Chondrocyte (in vitro differentiated cells): ENCODE data around the gene RAP1B. TPM values are rescaled to one million over a fixed set of nuclear protein-coding genes. Genes with fewer than 3 reads are reported as not detected.

ENCODE experiments used
- DNase-seq: peaks from one replicate; pipeline ENCODE4 v3.0.0; 2021; ENCODE audit warnings: mixed read lengths, low spot score
- H3K27ac Mint-ChIP-seq: one replicate; pipeline ENCODE4 v1.8.0; 2021; ENCODE audit warnings: mild to moderate bottlenecking, moderate library complexity, mixed read lengths; ENCODE audit not compliant: unreplicated experiment
- H3K27me3 Mint-ChIP-seq: 2 replicates; pipeline ENCODE4 v1.8.0; 2021; ENCODE audit warnings: low read depth, mixed read lengths
- H3K36me3 Mint-ChIP-seq: 2 replicates; pipeline ENCODE4 v1.8.0; 2021; ENCODE audit warnings: low read depth, mixed read lengths
- H3K4me1 Mint-ChIP-seq: 2 replicates; pipeline ENCODE4 v1.8.0; 2021; ENCODE audit warnings: low read depth, mild to moderate bottlenecking, mixed read lengths
- H3K4me3 Mint-ChIP-seq: one replicate; pipeline ENCODE4 v1.8.0; 2021; ENCODE audit warnings: mild to moderate bottlenecking, moderate library complexity, mixed read lengths; ENCODE audit not compliant: unreplicated experiment
- H3K9me3 Mint-ChIP-seq: 2 replicates; pipeline ENCODE4 v1.8.0; 2021; ENCODE audit warnings: low read depth, mixed read lengths
- total RNA-seq: library from RNA; stranded (reverse); gene quantifications from 3 replicates; pipeline ENCODE4 v1.2.1, GENCODE V29; 2021
- TF ChIP-seq, protein P1 (sequence below): fragments of 200-600 bp; sonication (generic); IDR thresholded peaks from 2 replicates; pipeline ENCODE4 v1.5.0; 2021; ENCODE audit warnings: antibody characterized with exemption, mild to moderate bottlenecking, moderate library complexity

Gene RAP1B
- total RNA-seq, 1 donor from 2014 or later, result 239 TPM

DNA sequence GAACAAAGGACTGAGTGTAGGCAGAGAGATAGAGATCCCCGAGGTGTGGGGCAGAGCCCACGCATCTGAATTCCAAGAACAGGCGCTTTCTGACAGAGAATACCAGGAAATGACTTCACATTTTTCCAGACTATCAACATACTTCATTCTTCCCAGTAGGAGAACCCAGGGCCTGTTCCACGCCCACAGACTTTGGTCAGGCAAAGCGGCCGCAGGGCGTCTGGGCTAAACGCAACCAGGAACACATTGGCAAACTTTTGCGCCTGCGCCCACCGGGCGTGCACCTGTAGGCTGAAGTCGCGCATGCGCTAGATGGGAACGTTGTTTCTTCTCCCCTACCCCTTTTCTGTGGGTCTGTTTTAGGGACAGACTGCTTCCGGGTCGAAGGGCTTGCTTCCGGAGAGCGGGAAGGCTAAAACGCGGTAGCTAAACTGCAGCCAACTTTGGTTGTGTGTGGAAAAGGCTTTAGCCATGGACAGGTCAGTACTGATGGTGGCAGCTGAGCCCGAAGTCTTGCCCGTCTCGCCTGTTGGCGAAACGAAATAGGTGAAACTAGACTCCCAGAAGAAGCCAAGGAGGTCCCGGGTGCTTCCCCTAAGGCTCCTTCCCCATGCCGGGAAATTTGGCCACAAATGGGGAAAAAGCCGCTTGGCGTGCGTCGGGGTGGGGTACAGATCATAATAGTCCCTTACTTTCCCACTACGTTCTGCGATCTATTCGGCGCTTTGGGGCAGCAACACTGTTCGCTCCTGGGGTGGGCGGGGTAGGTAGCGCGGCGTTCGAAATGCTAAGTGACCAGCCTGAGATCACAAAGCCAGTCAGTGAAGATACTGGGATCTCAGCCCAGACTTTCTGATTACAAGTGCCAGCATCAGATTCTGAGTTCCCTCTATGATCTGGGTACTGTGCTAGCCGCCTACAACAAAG lies 76.2 kb downstream of the RAP1B start, which contains the start of gene NUP107:
Gene NUP107 (plus strand): TSS at position 384 of the 927 bp plus-strand sequence. CDS start 88 bp downstream, at position 472.
- Mint-ChIP-seq H3K27ac (peak within 1 kb of the TSS; percentile 95), H3K27me3 (no peaks in the 10 kb centered on the region), H3K9me3 (no peaks in the 10 kb centered on the region), H3K36me3 (peaks cover 4% of the 10 kb centered on the region), H3K4me1 (peaks cover 29% of the 10 kb centered on the region), H3K4me3 (peak within 1 kb of the TSS; percentile 92)
- peak; percentile 99 for DNase-seq
- TF ChIP-seq, protein P1, sequence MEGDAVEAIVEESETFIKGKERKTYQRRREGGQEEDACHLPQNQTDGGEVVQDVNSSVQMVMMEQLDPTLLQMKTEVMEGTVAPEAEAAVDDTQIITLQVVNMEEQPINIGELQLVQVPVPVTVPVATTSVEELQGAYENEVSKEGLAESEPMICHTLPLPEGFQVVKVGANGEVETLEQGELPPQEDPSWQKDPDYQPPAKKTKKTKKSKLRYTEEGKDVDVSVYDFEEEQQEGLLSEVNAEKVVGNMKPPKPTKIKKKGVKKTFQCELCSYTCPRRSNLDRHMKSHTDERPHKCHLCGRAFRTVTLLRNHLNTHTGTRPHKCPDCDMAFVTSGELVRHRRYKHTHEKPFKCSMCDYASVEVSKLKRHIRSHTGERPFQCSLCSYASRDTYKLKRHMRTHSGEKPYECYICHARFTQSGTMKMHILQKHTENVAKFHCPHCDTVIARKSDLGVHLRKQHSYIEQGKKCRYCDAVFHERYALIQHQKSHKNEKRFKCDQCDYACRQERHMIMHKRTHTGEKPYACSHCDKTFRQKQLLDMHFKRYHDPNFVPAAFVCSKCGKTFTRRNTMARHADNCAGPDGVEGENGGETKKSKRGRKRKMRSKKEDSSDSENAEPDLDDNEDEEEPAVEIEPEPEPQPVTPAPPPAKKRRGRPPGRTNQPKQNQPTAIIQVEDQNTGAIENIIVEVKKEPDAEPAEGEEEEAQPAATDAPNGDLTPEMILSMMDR, result peak; percentile 50

DNA sequence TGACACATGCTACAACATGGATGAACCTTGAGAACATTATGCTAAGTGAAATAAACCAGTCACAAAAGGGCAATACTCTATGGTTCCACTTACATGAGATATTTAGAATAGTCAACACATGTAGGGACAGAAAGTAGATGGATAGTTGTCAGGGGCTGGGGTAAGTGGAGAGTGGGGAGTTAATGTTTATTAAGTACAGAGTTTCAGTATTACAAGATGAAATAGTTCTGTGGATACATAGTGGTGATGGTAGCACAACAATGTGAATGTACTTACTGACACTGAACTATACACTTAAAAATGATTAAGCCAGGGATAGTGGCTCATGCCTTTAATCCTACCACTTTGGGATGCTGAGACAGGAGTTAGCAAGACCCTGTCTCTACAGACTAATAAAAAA lies 84.8 kb downstream of the RAP1B start:
- no peaks in the 10 kb centered on the region for H3K4me1 Mint-ChIP-seq
- TF ChIP-seq, protein P1, result no peak
- no peak overlapping the region for H3K4me3 Mint-ChIP-seq
- no peak for DNase-seq
- H3K27ac Mint-ChIP-seq, result no peak overlapping the region
- H3K9me3 Mint-ChIP-seq, result no peaks in the 10 kb centered on the region
- peaks cover 26% of the 10 kb centered on the region for H3K36me3 Mint-ChIP-seq
- no peaks in the 10 kb centered on the region for H3K27me3 Mint-ChIP-seq

DNA sequence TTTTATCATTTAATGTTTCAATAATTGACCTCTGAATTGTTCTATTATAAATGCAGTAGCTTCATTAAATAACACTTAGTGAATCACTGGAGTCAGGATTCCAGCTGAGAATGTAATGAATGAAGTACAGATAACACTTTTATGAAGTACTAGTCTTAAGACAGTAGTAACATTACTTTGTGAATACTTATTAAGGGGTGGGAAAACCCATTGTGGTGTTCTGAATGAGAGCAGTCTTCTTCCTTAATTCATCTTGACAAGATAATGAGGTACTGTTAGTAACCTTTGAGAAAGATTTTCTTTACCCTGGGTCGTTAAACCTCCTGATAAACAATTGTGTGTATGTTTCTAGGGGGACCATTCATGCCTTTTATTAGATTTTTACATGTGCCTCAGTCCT lies 88.8 kb downstream of the RAP1B start:
- H3K4me3 Mint-ChIP-seq, result no peak overlapping the region
- H3K4me1 Mint-ChIP-seq, result no peaks in the 10 kb centered on the region
- no peaks in the 10 kb centered on the region for H3K27me3 Mint-ChIP-seq
- H3K27ac Mint-ChIP-seq, result no peak overlapping the region
- TF ChIP-seq, protein P1, result no peak
- DNase-seq, result no peak
- no peaks in the 10 kb centered on the region for H3K9me3 Mint-ChIP-seq
- peaks cover 22% of the 10 kb centered on the region for H3K36me3 Mint-ChIP-seq

Other genes with a start within 250 kb of the RAP1B start
- 21.0 to 39.8 TPM (median 23.9 TPM) in 3 replicates for gene NUP107, start 76.1 kb downstream of the RAP1B start, total RNA-seq
- 10.7 to 13.6 TPM (median 11.6 TPM) in 3 replicates for gene SLC35E3, start 135.3 kb downstream of the RAP1B start, total RNA-seq
- 146 to 160 TPM (median 158 TPM) in 3 replicates for gene MDM2, start 197.3 kb downstream of the RAP1B start, total RNA-seq